Esophagus muscularis mucosa (tissue), 4 donors: ENCODE results near the gene CEP112. TPM values are rescaled to one million over a fixed set of nuclear protein-coding genes. Genes with fewer than 3 reads are reported as not detected.

Source experiments
- DNase-seq: peaks from one replicate; pipeline ENCODE4 v3.0.0-alpha.2; 2017; ENCODE audit errors: extremely low spot score
- H3K27ac ChIP-seq, 4 donors: fragments of 200-600 bp; sonication (generic); replicated peaks in 1 of 4; 1 replicate in 3 of 4; 2 replicates in 1 of 4; pipeline ENCODE4 v1.5.1; 2016 to 2019; ENCODE audit warnings: mild to moderate bottlenecking in 1 of 4
- H3K27me3 ChIP-seq, 4 donors: fragments of 200-600 bp; sonication (generic); one replicate each; pipeline versions ENCODE4 v1.5.1 to v1.6.0; 2016 to 2019
- H3K36me3 ChIP-seq, 4 donors: fragments of 200-600 bp; sonication (generic); one replicate each; pipeline ENCODE4 v1.5.1; 2016 to 2019
- H3K4me1 ChIP-seq, 4 donors: fragments of 200-600 bp; sonication (generic); one replicate each; pipeline ENCODE4 v1.5.1; 2016 to 2019
- H3K4me3 ChIP-seq, 4 donors: fragments of 200-600 bp; sonication (generic); 1 replicate in 2 of 4; 2 replicates in 2 of 4; pipeline ENCODE4 v1.5.1; 2016 to 2019; ENCODE audit warnings: mild to moderate bottlenecking in 4 of 4, moderate library complexity in 1 of 4
- H3K9me3 ChIP-seq, 4 donors: fragments of 200-600 bp; sonication (generic); 1 replicate in 3 of 4; 2 replicates in 1 of 4; pipeline ENCODE4 v1.5.1; 2016 to 2019
- EP300 ChIP-seq: sonication (generic); formaldehyde crosslinking; IDR thresholded peaks from one replicate; pipeline ENCODE4 v1.6.1; 2017; ENCODE audit warnings: antibody characterized with exemption
- POLR2A ChIP-seq: fragments of 450-650 bp; IDR thresholded peaks from one replicate; pipeline ENCODE4 v1.6.1; 2017; ENCODE audit warnings: antibody characterized with exemption, moderate library complexity, mild to moderate bottlenecking, low read depth
- POLR2AphosphoS5 ChIP-seq, 2 donors: sonication (generic); formaldehyde crosslinking; IDR thresholded peaks; one replicate each; pipeline ENCODE4 v1.6.1; 2017; ENCODE audit warnings: antibody characterized with exemption in 2 of 2
- WGBS: methylation state at CpG from one replicate; pipeline ENCODE4 v1.1.5; 2018; 5-methylcytosine and 5-hydroxymethylcytosine counted together
- intact Hi-C: fragments of 100-400 bp; cut with DNase I; formaldehyde crosslinking; loops from one replicate; pipeline ENCODE4 v1.15.1; 2023
- total RNA-seq, 4 donors: library from RNA; depleted of rRNA; stranded (reverse); fragments of >200 nt; gene quantifications; one replicate each; pipeline versions ENCODE4 v1.1.0 to v1.2.1, GENCODE V29; 2016
- TF ChIP-seq, protein P1 (sequence below), 3 experiments: fragments of 200-600 bp in 2 of 3; fragments of 450-650 bp in 1 of 3; sonication (generic) in 2 of 3; IDR thresholded peaks; one replicate each; pipeline ENCODE4 v1.5.1; 2017 to 2019; ENCODE audit warnings: antibody characterized with exemption in 3 of 3, mild to moderate bottlenecking in 2 of 3, moderate library complexity in 1 of 3

Gene CEP112
- total RNA-seq, 4 donors from 2014 or later, result 17.0 to 24.7 (median 23.2) TPM

DNA sequence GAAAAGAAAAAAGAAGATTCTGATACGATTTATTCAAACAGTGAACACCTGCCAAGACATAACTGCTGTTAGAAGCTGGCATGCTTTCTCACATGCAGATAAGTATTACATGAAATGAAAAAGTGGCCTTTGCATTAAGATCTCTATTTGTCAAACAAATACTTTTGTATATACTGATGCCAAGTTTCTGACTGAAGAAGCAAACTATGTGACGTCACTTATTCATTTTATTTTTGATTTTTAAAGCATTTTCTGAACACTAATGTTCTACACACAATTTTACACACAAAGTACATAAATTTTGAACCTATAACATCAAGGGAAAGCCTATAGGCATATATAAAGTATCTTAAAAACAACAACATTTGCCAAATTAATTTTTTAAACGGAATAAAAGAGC lies 153.8 kb downstream of the CEP112 start:
- Histone ChIP-seq H3K27me3 (no peaks in the 10 kb centered on the region), H3K36me3 (no peaks in the 10 kb centered on the region), H3K4me3 (no peak overlapping the region), H3K27ac (no peak overlapping the region), H3K4me1 (peaks cover 0 to 4% (median 0%) of the 10 kb centered on the region in 4 donors), H3K9me3 (no peaks in the 10 kb centered on the region)
- WGBS, result 33% methylated on average over 3 of the region's 3 CpGs
- intact Hi-C loops, result no loop called here
- no peak for TF ChIP-seq EP300
- TF ChIP-seq, protein P1, sequence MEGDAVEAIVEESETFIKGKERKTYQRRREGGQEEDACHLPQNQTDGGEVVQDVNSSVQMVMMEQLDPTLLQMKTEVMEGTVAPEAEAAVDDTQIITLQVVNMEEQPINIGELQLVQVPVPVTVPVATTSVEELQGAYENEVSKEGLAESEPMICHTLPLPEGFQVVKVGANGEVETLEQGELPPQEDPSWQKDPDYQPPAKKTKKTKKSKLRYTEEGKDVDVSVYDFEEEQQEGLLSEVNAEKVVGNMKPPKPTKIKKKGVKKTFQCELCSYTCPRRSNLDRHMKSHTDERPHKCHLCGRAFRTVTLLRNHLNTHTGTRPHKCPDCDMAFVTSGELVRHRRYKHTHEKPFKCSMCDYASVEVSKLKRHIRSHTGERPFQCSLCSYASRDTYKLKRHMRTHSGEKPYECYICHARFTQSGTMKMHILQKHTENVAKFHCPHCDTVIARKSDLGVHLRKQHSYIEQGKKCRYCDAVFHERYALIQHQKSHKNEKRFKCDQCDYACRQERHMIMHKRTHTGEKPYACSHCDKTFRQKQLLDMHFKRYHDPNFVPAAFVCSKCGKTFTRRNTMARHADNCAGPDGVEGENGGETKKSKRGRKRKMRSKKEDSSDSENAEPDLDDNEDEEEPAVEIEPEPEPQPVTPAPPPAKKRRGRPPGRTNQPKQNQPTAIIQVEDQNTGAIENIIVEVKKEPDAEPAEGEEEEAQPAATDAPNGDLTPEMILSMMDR (IDR thresholded peaks at IDR 0.05), result no peak
- no peak for TF ChIP-seq POLR2AphosphoS5 (IDR thresholded peaks at IDR 0.05)
- no peak for TF ChIP-seq POLR2A
- DNase-seq, result no peak

DNA sequence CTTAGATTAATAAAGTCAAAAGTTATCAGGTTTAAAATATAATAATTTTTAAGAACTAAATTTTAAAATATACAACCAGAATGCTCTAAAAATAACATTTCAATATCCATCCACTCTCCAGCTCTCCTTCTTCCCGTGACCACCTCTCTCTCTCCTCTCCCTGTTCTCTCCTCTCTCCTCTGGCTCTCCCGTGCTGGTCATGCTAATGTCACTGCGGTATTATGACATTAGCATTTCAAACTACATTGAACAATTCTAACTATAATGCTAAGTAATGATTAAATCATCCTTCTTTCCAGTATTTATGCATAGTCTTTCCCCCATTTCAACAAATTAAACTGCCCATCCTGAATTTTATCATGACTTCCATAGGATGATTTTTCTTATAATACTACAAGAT lies 154.7 kb downstream of the CEP112 start:
- H3K27me3 ChIP-seq, result no peaks in the 10 kb centered on the region
- no peak for DNase-seq
- H3K4me3 ChIP-seq, result no peak overlapping the region
- intact Hi-C loops, result no loop called here
- WGBS, result 93% methylated on average over 3 of the region's 3 CpGs
- no peak overlapping the region for H3K27ac ChIP-seq
- no peaks in the 10 kb centered on the region for H3K36me3 ChIP-seq
- peaks cover 0 to 4% (median 0%) of the 10 kb centered on the region in 4 donors for H3K4me1 ChIP-seq
- no peaks in the 10 kb centered on the region for H3K9me3 ChIP-seq
- TF ChIP-seq EP300, result no peak
- TF ChIP-seq, protein P1 (IDR thresholded peaks at IDR 0.05), result no peak
- TF ChIP-seq POLR2AphosphoS5 (IDR thresholded peaks at IDR 0.05), result no peak
- no peak for TF ChIP-seq POLR2A

DNA sequence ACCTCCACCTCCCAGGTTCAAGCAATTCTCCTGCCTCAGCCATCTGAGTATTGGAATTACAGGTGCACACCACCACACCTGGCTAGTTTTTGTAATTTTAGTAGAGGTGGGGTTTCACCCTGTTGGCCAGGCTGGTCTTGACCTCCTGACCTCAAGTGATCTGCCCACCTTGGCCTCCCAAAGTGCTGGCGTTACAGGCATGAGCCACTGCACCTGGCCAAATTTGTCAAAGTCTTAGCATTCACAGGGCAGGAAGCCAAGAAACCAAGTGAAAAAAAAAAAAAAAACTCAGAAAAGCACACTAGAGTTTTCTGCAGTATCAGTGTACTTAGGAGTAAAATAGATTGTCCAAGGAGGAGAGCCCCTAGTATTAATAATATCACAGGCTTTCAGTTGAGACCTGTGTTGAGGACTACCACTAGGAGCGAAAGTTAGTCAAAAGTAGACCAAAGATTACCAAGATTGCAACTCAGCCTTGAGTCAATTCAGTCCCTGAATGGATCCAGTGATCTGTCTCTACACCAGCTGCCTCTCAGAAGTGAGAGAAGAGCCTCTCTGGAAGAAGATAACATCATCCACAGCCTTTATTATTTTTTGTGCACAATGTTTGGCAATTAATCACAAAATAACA lies 159.7 kb downstream of the CEP112 start:
- Histone ChIP-seq H3K4me3 (no peak overlapping the region), H3K27me3 (no peaks in the 10 kb centered on the region), H3K4me1 (peaks cover 0 to 3% (median 0%) of the 10 kb centered on the region in 4 donors), H3K36me3 (peaks cover 0 to 4% (median 2%) of the 10 kb centered on the region in 4 donors), H3K9me3 (no peaks in the 10 kb centered on the region), H3K27ac (no peak overlapping the region)
- TF ChIP-seq, protein P1 (IDR thresholded peaks at IDR 0.05), result no peak
- no peak for TF ChIP-seq EP300
- no peak for DNase-seq
- 64% methylated on average over 2 of the region's 2 CpGs for WGBS
- intact Hi-C loops, result no loop called here

DNA sequence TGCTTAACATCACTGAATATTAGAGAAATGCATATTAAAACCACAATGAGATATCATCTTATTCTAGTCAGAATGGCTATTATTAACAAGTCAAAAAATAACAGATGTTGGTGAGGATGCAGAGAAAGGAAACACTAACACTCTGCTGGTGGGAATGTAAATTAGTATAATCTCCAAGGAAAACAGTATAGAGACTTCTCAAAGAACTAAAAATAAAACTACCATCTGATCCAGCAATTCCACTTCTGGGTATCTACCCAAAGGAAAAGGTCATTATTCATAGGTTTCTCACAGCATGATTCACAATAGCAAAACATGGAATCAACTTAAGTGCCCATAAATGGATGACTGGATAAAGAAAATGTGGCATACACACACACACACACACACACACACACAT lies 166.4 kb downstream of the CEP112 start:
- Histone ChIP-seq H3K36me3 (peaks cover 3 to 22% (median 4%) of the 10 kb centered on the region in 4 donors), H3K4me1 (no peaks in the 10 kb centered on the region), H3K27ac (no peak overlapping the region), H3K27me3 (no peaks in the 10 kb centered on the region), H3K4me3 (no peak overlapping the region), H3K9me3 (peaks cover 0 to 24% (median 20%) of the 10 kb centered on the region in 4 donors)
- intact Hi-C loops, result no loop called here
- DNase-seq, result no peak
- TF ChIP-seq POLR2A (no peak), EP300 (no peak)
- TF ChIP-seq, protein P1 (IDR thresholded peaks at IDR 0.05), result no peak

DNA sequence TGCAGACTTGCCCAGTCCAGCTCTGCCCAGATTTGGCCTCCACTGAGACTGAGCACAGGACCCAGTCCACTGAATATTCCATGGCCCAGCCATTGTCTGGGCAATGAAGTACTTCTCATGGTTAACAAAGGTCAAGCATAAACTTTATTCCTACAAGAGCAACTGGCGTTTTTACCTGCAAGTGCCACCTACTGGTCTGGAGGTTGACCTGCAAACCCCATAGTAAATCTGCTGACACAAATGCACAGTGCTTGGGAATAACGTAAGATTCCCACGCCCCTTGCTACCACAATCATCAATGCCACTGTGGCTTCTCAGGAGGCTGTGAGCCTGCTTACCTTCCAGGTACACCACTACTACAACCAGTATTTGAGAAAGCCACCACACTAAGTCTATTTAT lies 170.2 kb downstream of the CEP112 start:
- WGBS, result 67% methylated on average over 3 of the region's 3 CpGs
- Histone ChIP-seq H3K36me3 (peaks cover 0 to 19% (median under 1%) of the 10 kb centered on the region in 4 donors), H3K4me1 (no peaks in the 10 kb centered on the region), H3K9me3 (peaks cover 0 to 24% (median 20%) of the 10 kb centered on the region in 4 donors), H3K27ac (no peak overlapping the region), H3K4me3 (no peak overlapping the region), H3K27me3 (no peaks in the 10 kb centered on the region)
- no peak for DNase-seq
- intact Hi-C loops, result no loop called here
- TF ChIP-seq EP300 (no peak), POLR2A (no peak), POLR2AphosphoS5 (IDR thresholded peaks at IDR 0.05) (no peak)
- TF ChIP-seq, protein P1 (IDR thresholded peaks at IDR 0.05), result no peak
